HCT116 (cell line): ENCODE measurements around the gene PCTP. TPM values are rescaled to one million over a fixed set of nuclear protein-coding genes. Genes with fewer than 3 reads are reported as not detected.

ENCODE experiments used
- ATAC-seq: fragments of 200-7000 bp; cut with Tn5 transposase; 2 replicates; pipeline ENCODE4 v1.9.1; 2020; ENCODE audit warnings: mild to moderate bottlenecking, moderate library complexity
- BruUV-seq: library from RNA; stranded (reverse); fragments of 400-500 nt; replicated peaks from 2 replicates; lab custom pipeline; 2021; lab: Mats Ljungman, UMichigan
- CTCF ChIA-PET: fragments of 300-600 bp; sonication (Branson Sonifier 250); formaldehyde crosslinking; loops from one replicate; lab custom pipeline; 2021; ENCODE audit warnings: antibody characterized with exemption; lab: Charles Lee
- POLR2A ChIA-PET: fragments of 300-600, 350-600 bp; sonication (Branson Sonifier 250); formaldehyde crosslinking; loops from one replicate; lab custom pipeline; 2021; ENCODE audit warnings: antibody characterized with exemption; lab: Charles Lee
- RAD21 ChIA-PET, 2 experiments: fragments of 300-600 bp; sonication (Branson Sonifier 250); formaldehyde crosslinking; loops; one replicate each; lab custom pipeline; 2023; ENCODE audit warnings: low total read pairs in 2 of 2; ENCODE audit not compliant: uncharacterized antibody in 2 of 2, unreplicated experiment in 2 of 2, low non-redundant PET in 1 of 2; lab: Charles Lee
- DNase-seq: peaks from one replicate; pipeline ENCODE4 v3.0.0-alpha.2; 2010; ENCODE audit warnings: low read depth, low spot score
- H2AFZ ChIP-seq: fragments of 200-600 bp; shearing (Covaris generic), sonication (generic); 2 replicates; pipeline ENCODE4 v1.6.1; 2017; ENCODE audit warnings: low read depth, mixed run types, mixed read lengths, antibody characterized with exemption, low read length; ENCODE audit not compliant: poor library complexity, severe bottlenecking
- H3K27ac ChIP-seq: 2 replicates; pipeline ENCODE4 v1.5.1; 2012; ENCODE audit warnings: low read depth, low read length
- H3K27me3 ChIP-seq: fragments of 200-600 bp; sonication (generic); 2 replicates; pipeline ENCODE4 v1.6.1; 2016; ENCODE audit warnings: mixed run types, low read length, mixed read lengths; ENCODE audit not compliant: insufficient read depth
- H3K36me3 ChIP-seq, 2 experiments: fragments of 200-500 bp in 1 of 2; fragments of 200-600 bp in 1 of 2; sonication (Bioruptor generic) in 1 of 2; sonication (generic) in 1 of 2; 2 replicates each; pipeline versions ENCODE4 v1.5.1 to v1.6.1; 2014 to 2016; ENCODE audit warnings: low read length in 2 of 2, inconsistent platforms in 1 of 2, mixed read lengths in 1 of 2, mixed run types in 1 of 2; ENCODE audit not compliant: insufficient read depth in 2 of 2, control insufficient read depth in 1 of 2
- H3K4me1 ChIP-seq, 2 experiments: fragments of 200-600 bp in 1 of 2; sonication (generic) in 1 of 2; 2 replicates each; pipeline versions ENCODE4 v1.5.1 to v1.6.1; 2012 to 2017; ENCODE audit warnings: low read length in 2 of 2, inconsistent platforms in 1 of 2, mild to moderate bottlenecking in 1 of 2, mixed read lengths in 1 of 2, mixed run types in 1 of 2, moderate library complexity in 1 of 2; ENCODE audit not compliant: insufficient read depth in 2 of 2, control insufficient read depth in 1 of 2
- H3K4me2 ChIP-seq: fragments of 200-600 bp; sonication (generic); 2 replicates; pipeline ENCODE4 v1.6.1; 2017; ENCODE audit warnings: mixed run types, low read length, mixed read lengths
- H3K4me3 ChIP-seq, 2 experiments: fragments of 200-600 bp in 1 of 2; sonication (generic) in 1 of 2; replicated peaks in 1 of 2; 2 replicates each; pipeline ENCODE4 v1.5.1; 2011 to 2016; ENCODE audit warnings: low read length in 2 of 2, control low read depth in 1 of 2, low read depth in 1 of 2, mild to moderate bottlenecking in 1 of 2, mixed read lengths in 1 of 2, mixed run types in 1 of 2
- H3K79me2 ChIP-seq: fragments of 200-600 bp; sonication (generic); 2 replicates; pipeline ENCODE4 v1.6.1; 2017; ENCODE audit warnings: mild to moderate bottlenecking, mixed run types, low read length, moderate library complexity, mixed read lengths; ENCODE audit not compliant: insufficient read depth
- H3K9ac ChIP-seq: fragments of 200-600 bp; sonication (generic); 2 replicates; pipeline ENCODE4 v1.6.1; 2016; ENCODE audit warnings: low read length, mixed read lengths
- H3K9me2 ChIP-seq: fragments of 200-600 bp; sonication (generic), shearing (Covaris generic); 2 replicates; pipeline ENCODE4 v1.6.1; 2017; ENCODE audit warnings: mixed run types, mild to moderate bottlenecking, moderate library complexity; ENCODE audit not compliant: insufficient read depth
- H3K9me3 ChIP-seq, 2 experiments: fragments of 200-500 bp in 1 of 2; fragments of 200-600 bp in 1 of 2; sonication (Bioruptor generic) in 1 of 2; sonication (generic) in 1 of 2; 2 replicates each; pipeline ENCODE4 v1.6.1; 2014 to 2017; ENCODE audit warnings: low read length in 2 of 2, mixed read lengths in 2 of 2, inconsistent platforms in 1 of 2, low read depth in 1 of 2, mild to moderate bottlenecking in 1 of 2, mixed run types in 1 of 2, moderate library complexity in 1 of 2; ENCODE audit not compliant: control insufficient read depth in 1 of 2, insufficient read depth in 1 of 2
- H4K20me1 ChIP-seq: fragments of 200-600 bp; sonication (generic), shearing (Covaris generic); 2 replicates; pipeline ENCODE4 v1.6.1; 2017; ENCODE audit warnings: mixed run types, mild to moderate bottlenecking, moderate library complexity; ENCODE audit not compliant: insufficient read depth
- CBX3 ChIP-seq: IDR thresholded peaks from 2 replicates; pipeline ENCODE4 v1.6.1; 2012; ENCODE audit warnings: low read depth
- CEBPB ChIP-seq: IDR thresholded peaks from 2 replicates; pipeline ENCODE4 v1.6.1; 2012; ENCODE audit warnings: low read depth
- CTCF ChIP-seq, 3 experiments: fragments of 200-600 bp in 1 of 3; sonication (generic) in 1 of 3; IDR thresholded peaks in 2 of 3; conservative IDR thresholded peaks in 1 of 3; 2 replicates each; pipeline ENCODE4 v1.5.1; 2012 to 2017; ENCODE audit warnings: low read depth in 2 of 3, low read length in 2 of 3, antibody characterized with exemption in 1 of 3, borderline replicate concordance in 1 of 3, control low read depth in 1 of 3, mild to moderate bottlenecking in 1 of 3, mixed read lengths in 1 of 3, mixed run types in 1 of 3, moderate library complexity in 1 of 3; ENCODE audit not compliant: insufficient read depth in 1 of 3
- EGR1 ChIP-seq: IDR thresholded peaks from 2 replicates; pipeline ENCODE4 v1.6.1; 2012; ENCODE audit warnings: low read depth
- EZH2 ChIP-seq: fragments of 200-600 bp; sonication (generic); IDR thresholded peaks from 2 replicates; pipeline ENCODE4 v1.6.1; 2017; ENCODE audit warnings: antibody characterized with exemption, mixed run types
- EZH2phosphoT487 ChIP-seq: fragments of 200-600 bp; IDR thresholded peaks from 2 replicates; pipeline ENCODE4 v1.6.1; 2018; ENCODE audit warnings: antibody characterized with exemption, borderline replicate concordance
- FOSL1 ChIP-seq: IDR thresholded peaks from 2 replicates; pipeline ENCODE4 v1.6.1; 2012; ENCODE audit warnings: low read depth
- JUND ChIP-seq: IDR thresholded peaks from 2 replicates; pipeline ENCODE4 v1.6.1; 2012
- POLR2AphosphoS5 ChIP-seq: IDR thresholded peaks from 2 replicates; pipeline ENCODE4 v1.6.1; 2011; ENCODE audit warnings: mild to moderate bottlenecking, low read depth, low read length, moderate library complexity
- RAD21 ChIP-seq: IDR thresholded peaks from 2 replicates; pipeline ENCODE4 v1.6.1; 2012; ENCODE audit warnings: low read depth, mild to moderate bottlenecking
- REST ChIP-seq: IDR thresholded peaks from 2 replicates; pipeline ENCODE4 v1.6.1; 2012; ENCODE audit warnings: low read depth
- SIN3A ChIP-seq: IDR thresholded peaks from 2 replicates; pipeline ENCODE4 v1.6.1; 2012; ENCODE audit warnings: low read depth
- SP1 ChIP-seq: IDR thresholded peaks from 2 replicates; pipeline ENCODE4 v1.6.1; 2012; ENCODE audit warnings: low read depth
- TCF7L2 ChIP-seq: IDR thresholded peaks from 2 replicates; pipeline ENCODE4 v1.7.0; 2011; ENCODE audit warnings: borderline replicate concordance, inconsistent platforms; ENCODE audit not compliant: insufficient read depth, insufficient read length; ENCODE audit errors: extremely low read depth
- YY1 ChIP-seq: IDR thresholded peaks from 2 replicates; pipeline ENCODE4 v1.6.1; 2011; ENCODE audit warnings: low read length, low read depth, moderate library complexity, mild to moderate bottlenecking; ENCODE audit not compliant: insufficient replicate concordance; ENCODE audit errors: extremely low read depth
- ZBTB33 ChIP-seq: IDR thresholded peaks from 2 replicates; pipeline ENCODE4 v1.6.1; 2011; ENCODE audit warnings: mild to moderate bottlenecking, low read length, moderate library complexity; ENCODE audit not compliant: insufficient replicate concordance; ENCODE audit errors: extremely low read depth
- ZFX ChIP-seq: fragments of 450-650 bp; IDR thresholded peaks from 2 replicates; pipeline ENCODE4 v1.6.1; 2017
- ZNF274 ChIP-seq: fragments of 200-500 bp; sonication (Bioruptor generic); IDR thresholded peaks from 2 replicates; pipeline ENCODE4 v1.6.1; 2014; ENCODE audit warnings: mild to moderate bottlenecking, low read depth, low read length, inconsistent platforms
- intact Hi-C: fragments of 100-400 bp; cut with micrococcal nuclease; formaldehyde crosslinking; loops from 2 replicates; pipeline ENCODE4 v1.10.0; 2022
- total RNA-seq: library from RNA; stranded (reverse); gene quantifications from one replicate; pipeline ENCODE4 v1.2.1, GENCODE V29; 2021; ENCODE audit not compliant: unreplicated experiment
- TF ChIP-seq, protein P1 (sequence below): IDR thresholded peaks from 2 replicates; pipeline ENCODE4 v1.6.1; 2012
- TF ChIP-seq, protein P2 (sequence below): IDR thresholded peaks from 2 replicates; pipeline ENCODE4 v1.6.1; 2012

The PCTP gene
- total RNA-seq, 1 experiment from 2014 or later, result 16.3 TPM

DNA sequence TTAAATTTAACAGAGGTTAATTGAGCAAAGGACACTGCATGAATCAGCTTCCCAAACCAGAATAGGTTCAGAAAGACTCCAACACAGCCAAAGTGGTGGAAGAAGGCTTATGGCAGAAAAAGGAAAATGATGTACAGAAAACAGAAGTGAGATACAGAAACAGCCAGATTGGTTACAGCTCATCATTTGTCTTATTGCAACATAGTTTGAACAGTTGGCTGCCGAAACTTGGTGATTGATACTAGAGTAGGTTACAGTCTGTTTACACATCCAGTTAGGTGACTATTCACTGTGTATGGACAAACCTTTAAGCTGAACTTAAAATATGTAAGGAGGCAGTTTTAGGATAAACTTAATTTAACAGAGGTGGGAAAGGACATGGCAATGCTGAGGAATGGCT, 46.5 kb upstream of the PCTP start:
- Histone ChIP-seq H3K4me3 (no peak overlapping the region), H3K9me3 (no peaks in the 10 kb centered on the region), H3K4me1 (peaks cover 2 to 4% of the 10 kb centered on the region in 2 experiments; a peak in 1 of 4 replicates), H2AFZ (no peak overlapping the region), H3K9ac (no peak overlapping the region), H3K27me3 (peaks cover 62% of the 10 kb centered on the region), H3K9me2 (no peaks in the 10 kb centered on the region), H3K27ac (no peak overlapping the region), H3K36me3 (no peaks in the 10 kb centered on the region), H3K4me2 (no peak overlapping the region), H3K79me2 (no peaks in the 10 kb centered on the region), H4K20me1 (no peaks in the 10 kb centered on the region)
- no TSS peak for BruUV-seq
- ATAC-seq (no peak), DNase-seq (no peak)
- intact Hi-C loops, result no loop called here
- ChIA-PET POLR2A (no interaction called here), CTCF (interaction anchor here (1.0 to 1.3 kb wide), 2 partner anchors 14 to 31 kb away, joined by 3 read pairs; no protein-coding TSS in a partner anchor), RAD21 (no interaction called here)
- TF ChIP-seq REST (no peak), FOSL1 (no peak), SP1 (no peak), RAD21 (no peak), CBX3 (no peak), EZH2 (no peak), EGR1 (no peak), JUND (no peak), SIN3A (no peak), ZBTB33 (no peak), CEBPB (no peak), POLR2AphosphoS5 (no peak), ZNF274 (no peak), ZFX (no peak), TCF7L2 (no peak), EZH2phosphoT487 (no peak), CTCF (IDR thresholded peaks at IDR 0.05 in 2 of 3, conservative IDR thresholded peaks at IDR 0.05 in 1 of 3; ENCODE audit: borderline replicate concordance in 1 of 3, insufficient read depth in 1 of 3, low read depth in 2 of 3, low read length in 2 of 3) (no peak), YY1 (no peak)
- TF ChIP-seq, protein P1, sequence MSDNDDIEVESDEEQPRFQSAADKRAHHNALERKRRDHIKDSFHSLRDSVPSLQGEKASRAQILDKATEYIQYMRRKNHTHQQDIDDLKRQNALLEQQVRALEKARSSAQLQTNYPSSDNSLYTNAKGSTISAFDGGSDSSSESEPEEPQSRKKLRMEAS, result no peak
- TF ChIP-seq, protein P2, sequence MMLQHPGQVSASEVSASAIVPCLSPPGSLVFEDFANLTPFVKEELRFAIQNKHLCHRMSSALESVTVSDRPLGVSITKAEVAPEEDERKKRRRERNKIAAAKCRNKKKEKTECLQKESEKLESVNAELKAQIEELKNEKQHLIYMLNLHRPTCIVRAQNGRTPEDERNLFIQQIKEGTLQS, result no peak
